MM.1S (cell line): Measurements from ENCODE around the gene CITED4.
"Not testable (repeated sequence)": the region's sequence is repeated elsewhere in the genome, so short reads cannot be mapped to it uniquely, and the experiment has no call there.

Experiments used
- DNase-seq: peaks from one replicate; pipeline ENCODE4 v3.0.0-alpha.2; 2015
- H2AFZ ChIP-seq: fragments of 300-600 bp; sonication (generic); 2 replicates; pipeline ENCODE4 v1.6.0; 2016; ENCODE audit warnings: antibody characterized with exemption, low read length
- H3F3A ChIP-seq: fragments of 300-600 bp; sonication (generic); 2 replicates; pipeline ENCODE4 v1.6.1; 2016; ENCODE audit warnings: mild to moderate bottlenecking, antibody characterized with exemption, low read length, moderate library complexity, mixed read lengths; ENCODE audit not compliant: insufficient read depth
- H3K27ac ChIP-seq: fragments of 300-600 bp; sonication (generic); 2 replicates; pipeline ENCODE4 v1.5.1; 2016; ENCODE audit warnings: mild to moderate bottlenecking, low read length
- H3K27me3 ChIP-seq: fragments of 300-600 bp; sonication (generic); replicated peaks from 2 replicates; pipeline ENCODE4 v1.6.0; 2016; ENCODE audit warnings: low read length; ENCODE audit not compliant: insufficient read depth
- H3K36me3 ChIP-seq: fragments of 300-600 bp; sonication (generic); replicated peaks from 2 replicates; pipeline ENCODE4 v1.6.1; 2016; ENCODE audit warnings: mild to moderate bottlenecking, low read length, mixed read lengths; ENCODE audit not compliant: insufficient read depth
- H3K4me1 ChIP-seq: fragments of 300-600 bp; sonication (generic); 2 replicates; pipeline ENCODE4 v1.6.1; 2016; ENCODE audit warnings: low read length, mixed read lengths
- H3K4me2 ChIP-seq: fragments of 300-600 bp; sonication (generic); 2 replicates; pipeline ENCODE4 v1.6.0; 2016; ENCODE audit warnings: low read depth, low read length
- H3K4me3 ChIP-seq: fragments of 300-600 bp; sonication (generic); 2 replicates; pipeline ENCODE4 v1.5.1; 2016; ENCODE audit warnings: low read length, mixed read lengths
- H3K79me2 ChIP-seq: fragments of 300-600 bp; sonication (generic); 2 replicates; pipeline ENCODE4 v1.6.1; 2016; ENCODE audit warnings: mixed run types, low read length, mixed read lengths
- H3K9ac ChIP-seq: fragments of 300-600 bp; sonication (generic); 2 replicates; pipeline ENCODE4 v1.6.1; 2016; ENCODE audit warnings: low read length, mixed read lengths
- H3K9me2 ChIP-seq: fragments of 300-600 bp; sonication (generic); replicated peaks from 2 replicates; pipeline ENCODE4 v1.6.1; 2016; ENCODE audit warnings: mild to moderate bottlenecking, low read length, mixed read lengths; ENCODE audit not compliant: insufficient read depth
- H3K9me3 ChIP-seq: fragments of 300-600 bp; sonication (generic); replicated peaks from 2 replicates; pipeline ENCODE4 v1.6.1; 2016; ENCODE audit warnings: mild to moderate bottlenecking, low read length, mixed read lengths; ENCODE audit not compliant: insufficient read depth
- H4K20me1 ChIP-seq: fragments of 300-600 bp; sonication (generic); 2 replicates; pipeline ENCODE4 v1.6.1; 2016; ENCODE audit warnings: mild to moderate bottlenecking, low read length, moderate library complexity, mixed read lengths; ENCODE audit not compliant: insufficient read depth
- CTCF ChIP-seq: fragments of 300-600 bp; sonication (generic); IDR thresholded peaks from 2 replicates; pipeline ENCODE4 v1.5.1; 2016; ENCODE audit warnings: antibody characterized with exemption, low read length, mixed read lengths
- EZH2 ChIP-seq: fragments of 300-600 bp; sonication (generic); optimal IDR thresholded peaks from 2 replicates; pipeline ENCODE3; 2017; ENCODE audit warnings: low read depth, mild to moderate bottlenecking, antibody characterized with exemption, low read length, mixed read lengths
- EZH2phosphoT487 ChIP-seq: fragments of 300-600 bp; sonication (generic); IDR thresholded peaks from 2 replicates; pipeline ENCODE4 v1.6.1; 2018; ENCODE audit warnings: antibody characterized with exemption, low read length

The CITED4 gene

GRCh38 chr1:40895601-40896000, 33.4 kb upstream of the CITED4 start:
- Histone ChIP-seq H3K4me1 (no peaks in the 10 kb centered on the region), H3K9me2 (no peaks in the 10 kb centered on the region)

DNA sequence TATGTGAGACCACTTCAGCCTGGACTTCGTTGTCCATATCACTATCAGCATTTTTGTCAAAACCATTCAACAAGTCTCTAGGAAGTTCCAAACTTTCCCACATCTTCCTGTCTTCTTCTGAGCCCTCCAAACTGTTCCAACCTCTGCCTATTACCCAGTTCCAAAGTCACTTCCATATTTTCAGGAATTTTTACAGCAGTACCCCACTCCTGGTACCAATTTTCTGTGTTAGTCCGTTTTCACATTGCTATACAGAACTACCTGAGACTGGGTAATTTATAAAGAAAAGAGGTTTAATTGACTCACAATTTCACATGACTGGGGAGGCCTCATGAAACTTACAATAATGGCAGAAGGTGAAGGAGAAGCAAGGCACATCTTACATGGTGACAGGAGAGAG, 32.7 kb upstream of the CITED4 start:
- H3K9ac ChIP-seq, H3K36me3 ChIP-seq, H3K9me2 ChIP-seq, DNase-seq, H3F3A ChIP-seq, H3K4me3 ChIP-seq, H3K9me3 ChIP-seq, H3K27me3 ChIP-seq, H2AFZ ChIP-seq, H4K20me1 ChIP-seq, H3K79me2 ChIP-seq, H3K4me1 ChIP-seq, H3K27ac ChIP-seq, H3K4me2 ChIP-seq: not testable (repeated sequence)

More at GRCh38 chr1:40895601-40896000, 33.4 kb upstream of the CITED4 start:
- H3K4me3 ChIP-seq: no peak overlapping the region
- H3K36me3 ChIP-seq: no peaks in the 10 kb centered on the region
- H3K9ac ChIP-seq: no peak overlapping the region
- no peaks in the 10 kb centered on the region for H3K9me3 ChIP-seq
- H2AFZ ChIP-seq: no peak overlapping the region
- H4K20me1 ChIP-seq: no peaks in the 10 kb centered on the region
- H3K79me2 ChIP-seq: no peaks in the 10 kb centered on the region
- H3K27me3 ChIP-seq: no peaks in the 10 kb centered on the region
- H3K27ac ChIP-seq: no peak overlapping the region
- no peak for DNase-seq
- TF ChIP-seq EZH2 (no peak), EZH2phosphoT487 (no peak), CTCF (no peak)
- H3F3A ChIP-seq: no peaks in the 10 kb centered on the region
- H3K4me2 ChIP-seq: no peak overlapping the region

DNA sequence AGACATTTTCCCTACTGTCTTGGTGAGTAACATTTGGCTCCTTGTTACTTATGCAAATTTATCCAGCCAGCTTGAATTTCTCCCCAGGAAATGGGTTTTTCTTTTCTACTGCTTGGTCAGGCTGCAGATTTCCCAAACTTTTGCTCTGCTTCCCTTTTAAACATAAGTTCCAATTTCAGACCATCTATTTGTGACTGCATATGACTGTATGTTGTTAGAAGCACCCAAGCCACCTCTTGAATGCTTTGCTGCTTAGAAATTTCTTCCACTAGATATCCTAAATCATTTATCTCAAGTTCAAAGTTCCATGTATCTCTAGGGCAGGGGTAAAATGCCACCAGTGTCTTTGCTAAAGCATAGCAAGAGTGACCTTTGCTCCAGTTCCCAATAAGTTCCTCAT, 32.3 kb upstream of the CITED4 start:
- no peaks in the 10 kb centered on the region for H3K9me2 ChIP-seq
- DNase-seq: no peak
- H3F3A ChIP-seq: no peaks in the 10 kb centered on the region
- H3K9ac ChIP-seq: no peak overlapping the region
- no peak overlapping the region for H3K4me2 ChIP-seq
- H2AFZ ChIP-seq: no peak overlapping the region
- H3K79me2 ChIP-seq: no peaks in the 10 kb centered on the region
- H3K4me1 ChIP-seq: no peaks in the 10 kb centered on the region
- H4K20me1 ChIP-seq: no peaks in the 10 kb centered on the region
- TF ChIP-seq CTCF (no peak), EZH2 (no peak), EZH2phosphoT487 (no peak)
- no peaks in the 10 kb centered on the region for H3K9me3 ChIP-seq
- no peaks in the 10 kb centered on the region for H3K27me3 ChIP-seq
- no peak overlapping the region for H3K27ac ChIP-seq
- no peaks in the 10 kb centered on the region for H3K36me3 ChIP-seq
- no peak overlapping the region for H3K4me3 ChIP-seq

GRCh38 chr1:40893946-40894345, 31.8 kb upstream of the CITED4 start:
- Histone ChIP-seq H2AFZ (no peak overlapping the region), H3K36me3 (no peaks in the 10 kb centered on the region), H3K27me3 (no peaks in the 10 kb centered on the region), H3K9ac (no peak overlapping the region), H3K4me3 (no peak overlapping the region), H3K79me2 (no peaks in the 10 kb centered on the region), H3K4me2 (no peak overlapping the region), H3K27ac (no peak overlapping the region), H4K20me1 (no peaks in the 10 kb centered on the region), H3K9me3 (no peaks in the 10 kb centered on the region), H3K4me1 (no peaks in the 10 kb centered on the region), H3K9me2 (no peaks in the 10 kb centered on the region), H3F3A (no peaks in the 10 kb centered on the region)
- no peak for DNase-seq
- TF ChIP-seq EZH2 (no peak), EZH2phosphoT487 (no peak), CTCF (no peak)
